Caco-2 (cell line): ENCODE measurements around the gene ZBTB21. TPM values are rescaled to one million over a fixed set of nuclear protein-coding genes. Genes with fewer than 3 reads are reported as not detected.

Source experiments
- BruUV-seq: library from RNA; stranded (reverse); fragments of 400-500 nt; replicated peaks from 2 replicates; lab custom pipeline; 2021; lab: Mats Ljungman, UMichigan
- CTCF ChIA-PET: fragments of 300-600 bp; sonication (Branson Sonifier 250); formaldehyde crosslinking; loops from one replicate; lab custom pipeline; 2022; ENCODE audit warnings: antibody characterized with exemption; lab: Charles Lee
- POLR2A ChIA-PET: fragments of 300-600 bp; sonication (Branson Sonifier 250); formaldehyde crosslinking; loops from one replicate; lab custom pipeline; 2022; ENCODE audit warnings: antibody characterized with exemption; lab: Charles Lee
- DNase-seq, 2 experiments: peaks; one replicate each; pipeline versions ENCODE4 v3.0.0 to v3.0.0-alpha.2; 2020 to 2022
- H3K27me3 ChIP-seq: replicated peaks from 2 replicates; pipeline ENCODE4 v1.6.0; 2011; ENCODE audit warnings: low read length; ENCODE audit not compliant: control insufficient read depth, insufficient read depth
- H3K36me3 ChIP-seq: 2 replicates; pipeline ENCODE4 v1.5.1; 2011; ENCODE audit warnings: low read length; ENCODE audit not compliant: control insufficient read depth, insufficient read depth
- H3K4me1 ChIP-seq: fragments of 250-450 bp; sonication (Bioruptor Pico); 2 replicates; pipeline ENCODE4 v1.5.1; 2020; ENCODE audit warnings: mild to moderate bottlenecking
- H3K4me3 ChIP-seq: 2 replicates; pipeline ENCODE4 v1.5.1; 2011; ENCODE audit warnings: low read depth, mild to moderate bottlenecking, control low read depth, low read length
- H3K9me3 ChIP-seq: fragments of 250-450 bp; sonication (Bioruptor Pico); 2 replicates; pipeline ENCODE4 v1.5.1; 2020; ENCODE audit warnings: mild to moderate bottlenecking, moderate library complexity
- H3K27ac Mint-ChIP-seq: one replicate; pipeline ENCODE4 v1.8.0; 2022; ENCODE audit warnings: mixed read lengths; ENCODE audit not compliant: unreplicated experiment
- H3K27me3 Mint-ChIP-seq: one replicate; pipeline ENCODE4 v1.8.0; 2022; ENCODE audit warnings: mixed read lengths; ENCODE audit not compliant: insufficient read depth, unreplicated experiment
- H3K36me3 Mint-ChIP-seq: one replicate; pipeline ENCODE4 v1.8.0; 2022; ENCODE audit warnings: mild to moderate bottlenecking, mixed read lengths; ENCODE audit not compliant: insufficient read depth, unreplicated experiment
- H3K4me1 Mint-ChIP-seq: one replicate; pipeline ENCODE4 v1.8.0; 2022; ENCODE audit warnings: low read depth, mixed read lengths; ENCODE audit not compliant: unreplicated experiment
- H3K4me3 Mint-ChIP-seq: one replicate; pipeline ENCODE4 v1.8.0; 2022; ENCODE audit warnings: mild to moderate bottlenecking, moderate library complexity, mixed read lengths; ENCODE audit not compliant: unreplicated experiment
- H3K9me3 Mint-ChIP-seq: one replicate; pipeline ENCODE4 v1.8.0; 2022; ENCODE audit warnings: mixed read lengths; ENCODE audit not compliant: unreplicated experiment
- CTCF ChIP-seq, 2 experiments: fragments of 200-600 bp in 1 of 2; IDR thresholded peaks; 1 replicate in 1 of 2; 2 replicates in 1 of 2; pipeline versions ENCODE4 v1.5.1 to v1.8.0; 2011 to 2022; ENCODE audit warnings: antibody characterized with exemption in 1 of 2, control low read depth in 1 of 2, inconsistent platforms in 1 of 2, low read depth in 1 of 2, low read length in 1 of 2, mild to moderate bottlenecking in 1 of 2, moderate library complexity in 1 of 2; ENCODE audit not compliant: insufficient read depth in 1 of 2, severe bottlenecking in 1 of 2, unreplicated experiment in 1 of 2
- intact Hi-C: fragments of 100-400 bp; cut with micrococcal nuclease; formaldehyde crosslinking; loops from one replicate; pipeline ENCODE4 v1.10.0; 2022; ENCODE audit not compliant: unreplicated experiment
- total RNA-seq: library from RNA; stranded (reverse); gene quantifications from 2 replicates; pipeline ENCODE4 v1.2.3, GENCODE V29; 2022

The ZBTB21 gene
- total RNA-seq, 1 experiment from 2014 or later: 21.4 TPM

DNA sequence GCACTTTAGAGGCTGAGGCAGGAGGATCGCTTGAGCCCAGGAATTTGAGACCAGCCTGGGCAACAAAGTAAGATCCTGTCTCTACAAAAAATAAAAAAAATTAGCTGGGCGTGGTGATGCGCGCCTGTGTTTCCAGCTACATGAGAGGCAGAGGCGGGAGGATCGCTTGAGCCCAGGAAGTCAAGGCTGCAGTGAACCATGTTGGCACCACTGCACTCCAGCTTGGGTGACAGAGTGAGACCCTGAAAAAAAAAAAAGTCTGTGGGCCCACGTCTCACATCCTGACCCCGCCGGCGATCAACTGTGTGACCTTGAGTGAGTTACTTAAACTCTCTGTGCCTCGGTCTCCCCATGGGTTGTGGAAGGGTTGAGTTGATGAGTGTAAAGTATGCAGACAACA is 12.7 kb upstream of the ZBTB21 start:
- no TSS peak for BruUV-seq
- H3K9me3 Mint-ChIP-seq: no peaks in the 10 kb centered on the region
- DNase-seq: no peak
- peaks cover 8% of the 10 kb centered on the region for H3K4me1 Mint-ChIP-seq
- no peaks in the 10 kb centered on the region for H3K36me3 Mint-ChIP-seq
- no peaks in the 10 kb centered on the region for H3K9me3 ChIP-seq
- H3K27ac Mint-ChIP-seq: no peak overlapping the region
- H3K4me3 ChIP-seq: no peak overlapping the region
- intact Hi-C loops: no loop called here
- ChIA-PET CTCF (no interaction called here), POLR2A (no interaction called here)
- TF ChIP-seq CTCF (IDR thresholded peaks at IDR 0.05; ENCODE audit: insufficient read depth in 1 of 2, low read depth in 1 of 2, low read length in 1 of 2, severe bottlenecking in 1 of 2, unreplicated experiment in 1 of 2): no peak
- no peaks in the 10 kb centered on the region for H3K27me3 Mint-ChIP-seq
- no peaks in the 10 kb centered on the region for H3K36me3 ChIP-seq
- no peaks in the 10 kb centered on the region for H3K27me3 ChIP-seq
- H3K4me3 Mint-ChIP-seq: no peak overlapping the region
- H3K4me1 ChIP-seq: no peaks in the 10 kb centered on the region

DNA sequence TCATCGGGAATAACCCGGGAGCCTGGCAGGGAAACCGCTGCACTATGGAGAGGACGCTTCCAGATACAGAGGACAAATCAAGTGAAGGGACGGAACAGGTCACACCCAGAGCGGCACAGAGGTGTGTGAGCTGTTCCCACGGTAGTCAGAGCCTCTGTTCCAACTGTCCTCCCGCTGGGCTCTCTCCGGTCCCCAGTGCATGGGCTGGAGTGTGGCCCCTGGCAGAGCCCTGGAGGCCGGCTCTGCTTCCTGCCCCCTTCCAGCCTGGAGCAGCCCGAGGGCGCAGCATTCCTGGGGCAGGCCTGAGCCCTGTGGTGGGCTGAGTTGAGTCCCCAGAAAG is 11.9 kb upstream of the ZBTB21 start:
- Mint-ChIP-seq H3K27ac (no peak overlapping the region), H3K4me1 (peaks cover 8% of the 10 kb centered on the region), H3K4me3 (no peak overlapping the region), H3K36me3 (no peaks in the 10 kb centered on the region), H3K27me3 (no peaks in the 10 kb centered on the region), H3K9me3 (no peaks in the 10 kb centered on the region)
- TF ChIP-seq CTCF (IDR thresholded peaks at IDR 0.05; ENCODE audit: insufficient read depth in 1 of 2, low read depth in 1 of 2, low read length in 1 of 2, severe bottlenecking in 1 of 2, unreplicated experiment in 1 of 2): no peak
- H3K27me3 ChIP-seq: no peaks in the 10 kb centered on the region
- no peak overlapping the region for H3K4me3 ChIP-seq
- CTCF ChIA-PET: no interaction called here
- POLR2A ChIA-PET: no interaction called here
- no peaks in the 10 kb centered on the region for H3K9me3 ChIP-seq
- H3K36me3 ChIP-seq: no peaks in the 10 kb centered on the region
- no TSS peak for BruUV-seq
- intact Hi-C loops: no loop called here
- DNase-seq: no peak
- no peaks in the 10 kb centered on the region for H3K4me1 ChIP-seq

- no peaks in the 10 kb centered on the region for H3K36me3 Mint-ChIP-seq
- no peak for TF ChIP-seq CTCF (IDR thresholded peaks at IDR 0.05; ENCODE audit: insufficient read depth in 1 of 2, low read depth in 1 of 2, low read length in 1 of 2, severe bottlenecking in 1 of 2, unreplicated experiment in 1 of 2)
- H3K9me3 Mint-ChIP-seq: no peaks in the 10 kb centered on the region
- intact Hi-C loops: no loop called here
- ChIA-PET POLR2A (no interaction called here), CTCF (no interaction called here)
- no peak overlapping the region for H3K27ac Mint-ChIP-seq
- DNase-seq: no peak
- no peak overlapping the region for H3K4me3 Mint-ChIP-seq
- Histone ChIP-seq H3K9me3 (no peaks in the 10 kb centered on the region), H3K36me3 (no peaks in the 10 kb centered on the region), H3K4me3 (no peak overlapping the region), H3K27me3 (no peaks in the 10 kb centered on the region), H3K4me1 (no peaks in the 10 kb centered on the region)
- H3K27me3 Mint-ChIP-seq: no peaks in the 10 kb centered on the region
- H3K4me1 Mint-ChIP-seq: peaks cover 8% of the 10 kb centered on the region
- BruUV-seq: no TSS peak
Measured at GRCh38 chr21:42021371-42022090, 11.4 kb upstream of the ZBTB21 start.
